MM.1S (cell line): ENCODE results near the gene PDZRN4.
A peak's percentile ranks its signal among the peaks of the same experiment; 100 is the strongest.

ENCODE experiments used
- DNase-seq: peaks from one replicate; pipeline ENCODE4 v3.0.0-alpha.2; 2015
- H2AFZ ChIP-seq: fragments of 300-600 bp; sonication (generic); 2 replicates; pipeline ENCODE4 v1.6.0; 2016; ENCODE audit warnings: antibody characterized with exemption, low read length
- H3F3A ChIP-seq: fragments of 300-600 bp; sonication (generic); 2 replicates; pipeline ENCODE4 v1.6.1; 2016; ENCODE audit warnings: mild to moderate bottlenecking, antibody characterized with exemption, low read length, moderate library complexity, mixed read lengths; ENCODE audit not compliant: insufficient read depth
- H3K27ac ChIP-seq: fragments of 300-600 bp; sonication (generic); 2 replicates; pipeline ENCODE4 v1.5.1; 2016; ENCODE audit warnings: mild to moderate bottlenecking, low read length
- H3K27me3 ChIP-seq: fragments of 300-600 bp; sonication (generic); replicated peaks from 2 replicates; pipeline ENCODE4 v1.6.0; 2016; ENCODE audit warnings: low read length; ENCODE audit not compliant: insufficient read depth
- H3K36me3 ChIP-seq: fragments of 300-600 bp; sonication (generic); replicated peaks from 2 replicates; pipeline ENCODE4 v1.6.1; 2016; ENCODE audit warnings: mild to moderate bottlenecking, low read length, mixed read lengths; ENCODE audit not compliant: insufficient read depth
- H3K4me1 ChIP-seq: fragments of 300-600 bp; sonication (generic); 2 replicates; pipeline ENCODE4 v1.6.1; 2016; ENCODE audit warnings: low read length, mixed read lengths
- H3K4me2 ChIP-seq: fragments of 300-600 bp; sonication (generic); 2 replicates; pipeline ENCODE4 v1.6.0; 2016; ENCODE audit warnings: low read depth, low read length
- H3K4me3 ChIP-seq: fragments of 300-600 bp; sonication (generic); 2 replicates; pipeline ENCODE4 v1.5.1; 2016; ENCODE audit warnings: low read length, mixed read lengths
- H3K79me2 ChIP-seq: fragments of 300-600 bp; sonication (generic); 2 replicates; pipeline ENCODE4 v1.6.1; 2016; ENCODE audit warnings: mixed run types, low read length, mixed read lengths
- H3K9ac ChIP-seq: fragments of 300-600 bp; sonication (generic); 2 replicates; pipeline ENCODE4 v1.6.1; 2016; ENCODE audit warnings: low read length, mixed read lengths
- H3K9me2 ChIP-seq: fragments of 300-600 bp; sonication (generic); replicated peaks from 2 replicates; pipeline ENCODE4 v1.6.1; 2016; ENCODE audit warnings: mild to moderate bottlenecking, low read length, mixed read lengths; ENCODE audit not compliant: insufficient read depth
- H3K9me3 ChIP-seq: fragments of 300-600 bp; sonication (generic); replicated peaks from 2 replicates; pipeline ENCODE4 v1.6.1; 2016; ENCODE audit warnings: mild to moderate bottlenecking, low read length, mixed read lengths; ENCODE audit not compliant: insufficient read depth
- H4K20me1 ChIP-seq: fragments of 300-600 bp; sonication (generic); 2 replicates; pipeline ENCODE4 v1.6.1; 2016; ENCODE audit warnings: mild to moderate bottlenecking, low read length, moderate library complexity, mixed read lengths; ENCODE audit not compliant: insufficient read depth
- CTCF ChIP-seq: fragments of 300-600 bp; sonication (generic); IDR thresholded peaks from 2 replicates; pipeline ENCODE4 v1.5.1; 2016; ENCODE audit warnings: antibody characterized with exemption, low read length, mixed read lengths
- EZH2 ChIP-seq: fragments of 300-600 bp; sonication (generic); optimal IDR thresholded peaks from 2 replicates; pipeline ENCODE3; 2017; ENCODE audit warnings: low read depth, mild to moderate bottlenecking, antibody characterized with exemption, low read length, mixed read lengths
- EZH2phosphoT487 ChIP-seq: fragments of 300-600 bp; sonication (generic); IDR thresholded peaks from 2 replicates; pipeline ENCODE4 v1.6.1; 2018; ENCODE audit warnings: antibody characterized with exemption, low read length

The PDZRN4 gene

DNA sequence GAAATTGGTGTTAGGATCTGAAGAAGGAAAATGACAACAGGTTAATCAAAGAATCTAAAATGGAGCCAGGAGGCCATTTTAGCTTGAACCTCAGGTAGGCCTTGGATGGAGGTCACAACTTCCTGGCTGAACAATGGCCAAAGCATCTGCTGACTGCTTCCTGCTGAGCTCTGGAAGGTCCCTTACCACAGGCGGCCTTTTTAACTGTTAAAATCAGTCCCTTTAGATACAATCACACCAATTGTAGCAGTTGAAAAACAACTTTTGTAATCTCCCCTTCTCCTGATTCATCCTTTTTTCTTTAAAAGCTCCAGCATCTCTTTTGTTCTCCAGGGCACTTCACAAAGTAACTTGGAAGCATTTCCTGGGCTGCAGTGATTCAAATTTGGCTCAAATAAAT, 388.8 kb downstream of the PDZRN4 start:
- H3K9ac ChIP-seq, result no peak overlapping the region
- H3K79me2 ChIP-seq, result no peaks in the 10 kb centered on the region
- H3K4me3 ChIP-seq, result no peak overlapping the region
- no peaks in the 10 kb centered on the region for H3K9me3 ChIP-seq
- DNase-seq, result peak; percentile 10
- H3K4me2 ChIP-seq, result no peak overlapping the region
- H3K36me3 ChIP-seq, result no peaks in the 10 kb centered on the region
- no peak for TF ChIP-seq EZH2
- no peak for TF ChIP-seq CTCF
- TF ChIP-seq EZH2phosphoT487, result no peak
- H2AFZ ChIP-seq, result no peak overlapping the region
- H3K27me3 ChIP-seq, result no peaks in the 10 kb centered on the region
- H3F3A ChIP-seq, result no peaks in the 10 kb centered on the region
- H3K4me1 ChIP-seq, result no peaks in the 10 kb centered on the region
- no peak overlapping the region for H3K27ac ChIP-seq
- H4K20me1 ChIP-seq, result no peaks in the 10 kb centered on the region
- no peaks in the 10 kb centered on the region for H3K9me2 ChIP-seq

DNA sequence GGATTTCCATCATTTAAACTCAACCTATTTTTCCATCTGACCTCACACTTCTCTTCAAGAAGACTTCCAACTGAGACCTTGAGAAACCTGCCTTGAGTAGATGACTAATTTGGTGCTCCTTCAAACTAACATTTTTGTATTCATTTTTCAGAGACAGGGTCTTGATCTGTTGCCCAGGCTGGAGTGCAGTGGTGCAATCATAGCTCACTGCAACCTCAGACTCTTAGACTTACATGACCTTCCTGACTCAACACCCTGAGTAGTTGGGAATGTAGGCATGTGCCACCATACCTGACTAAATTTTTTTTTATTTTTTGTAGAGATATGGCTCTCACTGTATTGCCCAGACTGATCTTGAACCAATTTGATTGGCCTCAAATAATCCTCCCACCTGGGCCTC, 389.9 kb downstream of the PDZRN4 start:
- TF ChIP-seq EZH2phosphoT487 (no peak), EZH2 (no peak), CTCF (no peak)
- Histone ChIP-seq H4K20me1 (no peaks in the 10 kb centered on the region), H3K4me3 (no peak overlapping the region), H3K4me1 (no peaks in the 10 kb centered on the region), H3K27me3 (no peaks in the 10 kb centered on the region), H3F3A (no peaks in the 10 kb centered on the region), H3K79me2 (no peaks in the 10 kb centered on the region), H3K9ac (no peak overlapping the region), H2AFZ (no peak overlapping the region), H3K9me2 (no peaks in the 10 kb centered on the region), H3K9me3 (no peaks in the 10 kb centered on the region), H3K36me3 (no peaks in the 10 kb centered on the region), H3K27ac (no peak overlapping the region), H3K4me2 (no peak overlapping the region)
- no peak for DNase-seq

- H3K9me2 ChIP-seq, result no peaks in the 10 kb centered on the region
- no peaks in the 10 kb centered on the region for H4K20me1 ChIP-seq
- no peaks in the 10 kb centered on the region for H3K9me3 ChIP-seq
- no peak overlapping the region for H3K27ac ChIP-seq
- no peaks in the 10 kb centered on the region for H3K36me3 ChIP-seq
- H2AFZ ChIP-seq, result no peak overlapping the region
- H3K9ac ChIP-seq, result no peak overlapping the region
- DNase-seq, result no peak
- H3K4me3 ChIP-seq, result no peak overlapping the region
- TF ChIP-seq CTCF (no peak), EZH2 (no peak), EZH2phosphoT487 (no peak)
- H3K79me2 ChIP-seq, result no peaks in the 10 kb centered on the region
- no peak overlapping the region for H3K4me2 ChIP-seq
- no peaks in the 10 kb centered on the region for H3K4me1 ChIP-seq
- H3F3A ChIP-seq, result no peaks in the 10 kb centered on the region
- H3K27me3 ChIP-seq, result no peaks in the 10 kb centered on the region
Measured at GRCh38 chr12:41585784-41586183, 397.7 kb downstream of the PDZRN4 start.
